SK-N-SH (cell line): ENCODE measurements around the gene PDE10A. TPM values are rescaled to one million over a fixed set of nuclear protein-coding genes. Genes with fewer than 3 reads are reported as not detected.

Experiments
- CTCF ChIA-PET: fragments of 300-600, 350-600 bp; formaldehyde crosslinking; extraction: SDS; loops from one replicate; lab custom pipeline; 2021; lab: Yijun Ruan, JAX
- POLR2A ChIA-PET: fragments of 350-600 bp; sonication (Branson Sonifier 250); formaldehyde crosslinking; extraction: SDS; loops from one replicate; lab custom pipeline; 2020; ENCODE audit warnings: antibody characterized with exemption, inconsistent platforms; lab: Yijun Ruan, JAX
- DNase-seq: peaks from one replicate; pipeline ENCODE4 v3.0.0; 2012
- H2AFZ ChIP-seq: fragments of 200-600 bp; sonication (generic); 2 replicates; pipeline ENCODE4 v1.8.1; 2016; ENCODE audit warnings: antibody characterized with exemption, mild to moderate bottlenecking, low read depth
- H3F3A ChIP-seq: fragments of 200-600 bp; sonication (generic); replicated peaks from 2 replicates; pipeline ENCODE3; 2016; ENCODE audit warnings: antibody characterized with exemption, mild to moderate bottlenecking; ENCODE audit not compliant: insufficient read depth
- H3K27ac ChIP-seq, 2 experiments: fragments of 200-500 bp in 1 of 2; fragments of 200-600 bp in 1 of 2; sonication (Bioruptor generic) in 1 of 2; sonication (generic), shearing (Covaris generic) in 1 of 2; 2 replicates each; pipeline versions ENCODE4 v1.5.1 to v1.6.1; 2014 to 2016; ENCODE audit warnings: low read depth in 2 of 2, inconsistent platforms in 1 of 2, low read length in 1 of 2, mild to moderate bottlenecking in 1 of 2, mixed read lengths in 1 of 2
- H3K27me3 ChIP-seq: fragments of 200-600 bp; sonication (generic), shearing (Covaris generic); 2 replicates; pipeline ENCODE4 v1.6.1; 2016; ENCODE audit warnings: mixed run types; ENCODE audit not compliant: insufficient read depth
- H3K36me3 ChIP-seq, 2 experiments: fragments of 200-500 bp in 1 of 2; fragments of 200-600 bp in 1 of 2; sonication (Bioruptor generic) in 1 of 2; sonication (generic) in 1 of 2; replicated peaks in 1 of 2; 2 replicates each; pipeline versions ENCODE3 to v1.5.1; 2014 to 2016; ENCODE audit warnings: low read length in 1 of 2, mild to moderate bottlenecking in 1 of 2; ENCODE audit not compliant: insufficient read depth in 2 of 2, control insufficient read depth in 1 of 2
- H3K4me1 ChIP-seq, 2 experiments: fragments of 200-500 bp in 1 of 2; fragments of 200-600 bp in 1 of 2; sonication (Bioruptor generic) in 1 of 2; sonication (generic), shearing (Covaris generic) in 1 of 2; 2 replicates each; pipeline versions ENCODE4 v1.5.1 to v1.6.1; 2014 to 2016; ENCODE audit warnings: low read depth in 1 of 2, low read length in 1 of 2, mixed run types in 1 of 2; ENCODE audit not compliant: insufficient read depth in 2 of 2, control insufficient read depth in 1 of 2
- H3K4me2 ChIP-seq: fragments of 200-600 bp; sonication (generic), shearing (Covaris generic); 2 replicates; pipeline ENCODE4 v1.6.1; 2017; ENCODE audit warnings: mixed run types
- H3K4me3 ChIP-seq, 2 experiments: fragments of 200-500 bp in 1 of 2; fragments of 200-600 bp in 1 of 2; sonication (Bioruptor generic) in 1 of 2; sonication (generic), shearing (Covaris generic) in 1 of 2; 2 replicates each; pipeline versions ENCODE4 v1.5.1 to v1.8.1; 2014 to 2016; ENCODE audit warnings: low read depth in 2 of 2, inconsistent platforms in 1 of 2, low read length in 1 of 2, mild to moderate bottlenecking in 1 of 2, mixed read lengths in 1 of 2, moderate library complexity in 1 of 2
- H3K79me2 ChIP-seq: fragments of 200-600 bp; sonication (generic); 2 replicates; pipeline ENCODE4 v1.8.1; 2017; ENCODE audit warnings: mild to moderate bottlenecking; ENCODE audit not compliant: insufficient read depth
- H3K9ac ChIP-seq: fragments of 200-600 bp; sonication (generic); 2 replicates; pipeline ENCODE4 v1.6.1; 2017; ENCODE audit warnings: mixed run types
- H3K9me2 ChIP-seq: fragments of 200-600 bp; sonication (generic); 2 replicates; pipeline ENCODE4 v1.6.1; 2017; ENCODE audit warnings: mixed run types
- H3K9me3 ChIP-seq: fragments of 200-600 bp; sonication (generic); 2 replicates; pipeline ENCODE4 v1.6.1; 2017; ENCODE audit warnings: mixed run types, mild to moderate bottlenecking, moderate library complexity
- H4K20me1 ChIP-seq: fragments of 200-600 bp; sonication (generic); 2 replicates; pipeline ENCODE4 v1.6.1; 2017; ENCODE audit warnings: mild to moderate bottlenecking, mixed run types; ENCODE audit not compliant: insufficient read depth
- EP300 ChIP-seq, 2 experiments: IDR thresholded peaks; 2 replicates each; pipeline versions ENCODE4 v1.4.0 to v1.6.1; 2012; ENCODE audit warnings: borderline replicate concordance in 1 of 2, low read depth in 1 of 2, low read length in 1 of 2
- EZH2phosphoT487 ChIP-seq: fragments of 200-600 bp; sonication (generic); IDR thresholded peaks from 2 replicates; pipeline ENCODE4 v1.6.1; 2017; ENCODE audit warnings: low read depth, mixed run types, mild to moderate bottlenecking, antibody characterized with exemption, moderate library complexity, borderline replicate concordance
- GABPA ChIP-seq: IDR thresholded peaks from 2 replicates; pipeline ENCODE4 v1.4.0; 2012; ENCODE audit warnings: low read depth, mild to moderate bottlenecking
- GATA2 ChIP-seq: sonication (generic); formaldehyde crosslinking; IDR thresholded peaks from 2 replicates; pipeline ENCODE4 v1.5.0; 2020; ENCODE audit warnings: mild to moderate bottlenecking, missing genetic modification reagents
- IRF3 ChIP-seq: fragments of 150-350 bp; IDR thresholded peaks from 2 replicates; pipeline ENCODE4 v1.6.1; 2016; ENCODE audit warnings: mild to moderate bottlenecking, low read depth, low read length
- MAX ChIP-seq: IDR thresholded peaks from 2 replicates; pipeline ENCODE4 v1.4.0; 2012; ENCODE audit warnings: low read depth
- POLR2AphosphoS5 ChIP-seq: IDR thresholded peaks from 2 replicates; pipeline ENCODE4 v1.6.1; 2012; ENCODE audit warnings: low read depth, low read length
- RCOR1 ChIP-seq: fragments of 150-350 bp; IDR thresholded peaks from 2 replicates; pipeline ENCODE4 v1.6.1; 2017; ENCODE audit warnings: antibody characterized with exemption, low read length
- RFX5 ChIP-seq: IDR thresholded peaks from 2 replicates; pipeline ENCODE4 v1.6.1; 2012; ENCODE audit warnings: mild to moderate bottlenecking, improper control_type of control experiment, low read length
- SIN3A ChIP-seq: IDR thresholded peaks from 2 replicates; pipeline ENCODE4 v1.6.1; 2012; ENCODE audit warnings: low read depth, mild to moderate bottlenecking, low read length, moderate library complexity, borderline replicate concordance
- TAF1 ChIP-seq: IDR thresholded peaks from 2 replicates; pipeline ENCODE4 v1.6.1; 2012; ENCODE audit warnings: low read depth, mild to moderate bottlenecking, low read length, moderate library complexity, borderline replicate concordance
- ZBTB33 ChIP-seq: IDR thresholded peaks from 2 replicates; pipeline ENCODE4 v1.4.0; 2012; ENCODE audit warnings: low read depth, borderline replicate concordance
- WGBS: methylation state at CpG from one replicate; pipeline ENCODE4 v1.1.6; 2017; ENCODE audit warnings: low lambda C conversion rate; 5-methylcytosine and 5-hydroxymethylcytosine counted together
- polyA plus RNA-seq, 3 experiments: library from polyadenylated mRNA; depleted of rRNA; stranded (reverse); fragments of >200 nt; gene quantifications; 2 replicates each; pipeline ENCODE4 v1.2.3, GENCODE V29; 2012
- TF ChIP-seq, protein P1 (sequence below): fragments of 150-350 bp; IDR thresholded peaks from 2 replicates; pipeline ENCODE4 v1.6.1; 2017; ENCODE audit warnings: antibody characterized with exemption, low read length, low read depth, borderline replicate concordance
- TF ChIP-seq, protein P2 (sequence below): IDR thresholded peaks from 2 replicates; pipeline ENCODE4; 2012

The PDE10A gene
- polyA plus RNA-seq, 1 of the 3 experiments (the other 2 are of a cell fraction), result 0.43 TPM

DNA sequence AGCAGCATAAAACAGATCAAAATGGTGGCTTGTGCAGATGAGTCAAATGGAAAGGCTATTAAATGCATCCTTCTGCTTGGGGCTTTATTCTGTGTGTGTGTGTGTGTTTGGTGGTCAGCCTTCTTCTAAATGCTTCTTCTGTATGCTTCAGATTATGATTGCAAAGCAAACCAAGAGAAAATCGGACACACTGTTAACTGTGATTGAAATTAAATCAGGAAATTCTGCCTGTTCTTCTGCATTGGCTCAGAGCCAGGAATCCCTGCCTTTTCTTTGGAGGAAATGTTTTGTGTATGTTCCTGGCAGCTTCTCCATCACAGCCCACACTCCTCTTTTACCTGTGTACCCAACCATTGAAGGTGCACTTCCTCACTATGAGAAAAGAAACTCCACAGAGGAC is 22.3 kb upstream of the PDE10A start:
- Histone ChIP-seq H3F3A (no peaks in the 10 kb centered on the region), H4K20me1 (no peaks in the 10 kb centered on the region), H3K4me2 (no peak overlapping the region), H3K27ac (no peak overlapping the region), H3K4me3 (no peak overlapping the region), H3K9ac (no peak overlapping the region), H3K27me3 (no peaks in the 10 kb centered on the region), H3K9me3 (no peaks in the 10 kb centered on the region), H3K36me3 (no peaks in the 10 kb centered on the region), H3K4me1 (no peaks in the 10 kb centered on the region; a peak in 1 of 4 replicates), H3K79me2 (no peaks in the 10 kb centered on the region), H2AFZ (no peak overlapping the region), H3K9me2 (no peaks in the 10 kb centered on the region)
- DNase-seq, result no peak
- WGBS, result 57% methylated on average over 1 of the region's 1 CpG
- ChIA-PET CTCF (no interaction called here), POLR2A (no interaction called here)
- TF ChIP-seq MAX (no peak), RFX5 (no peak), SIN3A (no peak), RCOR1 (no peak), GABPA (no peak), GATA2 (CRISPR knock-in tag) (no peak), POLR2AphosphoS5 (no peak), EZH2phosphoT487 (no peak), ZBTB33 (no peak), IRF3 (no peak), TAF1 (no peak), EP300 (IDR thresholded peaks at IDR 0.05; ENCODE audit: borderline replicate concordance in 1 of 2, low read depth in 1 of 2, low read length in 1 of 2) (no peak)
- TF ChIP-seq, protein P1, sequence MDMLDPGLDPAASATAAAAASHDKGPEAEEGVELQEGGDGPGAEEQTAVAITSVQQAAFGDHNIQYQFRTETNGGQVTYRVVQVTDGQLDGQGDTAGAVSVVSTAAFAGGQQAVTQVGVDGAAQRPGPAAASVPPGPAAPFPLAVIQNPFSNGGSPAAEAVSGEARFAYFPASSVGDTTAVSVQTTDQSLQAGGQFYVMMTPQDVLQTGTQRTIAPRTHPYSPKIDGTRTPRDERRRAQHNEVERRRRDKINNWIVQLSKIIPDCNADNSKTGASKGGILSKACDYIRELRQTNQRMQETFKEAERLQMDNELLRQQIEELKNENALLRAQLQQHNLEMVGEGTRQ, result no peak
- TF ChIP-seq, protein P2, sequence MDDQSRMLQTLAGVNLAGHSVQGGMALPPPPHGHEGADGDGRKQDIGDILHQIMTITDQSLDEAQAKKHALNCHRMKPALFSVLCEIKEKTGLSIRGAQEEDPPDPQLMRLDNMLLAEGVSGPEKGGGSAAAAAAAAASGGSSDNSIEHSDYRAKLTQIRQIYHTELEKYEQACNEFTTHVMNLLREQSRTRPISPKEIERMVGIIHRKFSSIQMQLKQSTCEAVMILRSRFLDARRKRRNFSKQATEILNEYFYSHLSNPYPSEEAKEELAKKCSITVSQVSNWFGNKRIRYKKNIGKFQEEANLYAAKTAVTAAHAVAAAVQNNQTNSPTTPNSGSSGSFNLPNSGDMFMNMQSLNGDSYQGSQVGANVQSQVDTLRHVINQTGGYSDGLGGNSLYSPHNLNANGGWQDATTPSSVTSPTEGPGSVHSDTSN, result no peak
